COLO668 (cell line): ENCODE measurements around the gene AGPAT2.

Experiments used
- DNase-seq: peaks from one replicate; lab custom pipeline; 2025; ENCODE audit not compliant: unreplicated experiment; lab: John Stamatoyannopoulos, UW

AGPAT2 gene

DNA sequence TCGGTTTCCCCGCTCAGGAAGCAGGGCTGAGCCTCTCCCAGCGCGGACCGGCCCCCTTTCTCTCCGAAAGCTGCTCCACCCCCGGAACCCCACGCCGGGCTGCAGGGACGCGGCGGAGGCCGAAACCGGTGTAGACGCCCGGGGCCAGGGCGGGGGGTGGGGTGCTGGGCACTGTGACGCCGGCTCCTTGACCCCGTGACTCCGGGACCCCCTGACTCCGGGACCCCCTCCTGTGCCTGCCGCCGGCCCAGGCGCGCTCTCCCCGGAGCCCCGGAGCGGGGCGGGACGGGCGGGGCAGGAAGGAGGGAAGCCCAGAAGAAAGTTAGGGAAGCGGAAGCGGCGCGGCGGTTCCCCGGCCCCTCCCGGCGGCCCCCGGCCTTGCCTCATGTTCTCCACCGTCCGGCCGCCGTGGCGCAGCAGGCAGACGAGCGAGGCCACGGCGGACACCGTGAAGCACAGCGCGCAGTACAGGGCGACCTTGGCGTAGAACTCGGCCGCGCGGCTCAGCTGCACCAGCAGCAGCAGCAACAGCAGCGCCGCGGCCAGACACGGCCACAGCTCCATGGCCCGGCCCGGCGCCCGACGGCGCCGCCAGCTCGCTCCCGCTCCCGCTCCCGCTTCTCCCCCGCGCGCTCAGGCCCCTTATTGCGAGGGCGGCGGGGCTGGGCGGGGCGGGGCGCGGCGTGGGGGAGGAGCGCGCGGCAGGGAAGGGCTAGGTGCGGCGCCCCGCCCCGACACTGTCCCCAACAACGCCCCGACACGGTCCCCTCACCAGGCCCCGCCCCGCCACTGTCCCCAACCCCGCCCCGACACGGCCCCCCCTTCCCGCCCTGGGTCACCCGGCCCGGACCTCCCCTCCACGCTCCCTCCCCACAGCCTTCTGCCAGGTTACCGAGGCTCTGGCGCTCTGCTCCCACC lies at the start of gene AGPAT2:
AGPAT2 (minus strand) TSS at position 664 of the 918 bp plus-strand sequence; CDS start at position 564, 100 bp downstream.
- DNase-seq: peak; percentile 88

DNA sequence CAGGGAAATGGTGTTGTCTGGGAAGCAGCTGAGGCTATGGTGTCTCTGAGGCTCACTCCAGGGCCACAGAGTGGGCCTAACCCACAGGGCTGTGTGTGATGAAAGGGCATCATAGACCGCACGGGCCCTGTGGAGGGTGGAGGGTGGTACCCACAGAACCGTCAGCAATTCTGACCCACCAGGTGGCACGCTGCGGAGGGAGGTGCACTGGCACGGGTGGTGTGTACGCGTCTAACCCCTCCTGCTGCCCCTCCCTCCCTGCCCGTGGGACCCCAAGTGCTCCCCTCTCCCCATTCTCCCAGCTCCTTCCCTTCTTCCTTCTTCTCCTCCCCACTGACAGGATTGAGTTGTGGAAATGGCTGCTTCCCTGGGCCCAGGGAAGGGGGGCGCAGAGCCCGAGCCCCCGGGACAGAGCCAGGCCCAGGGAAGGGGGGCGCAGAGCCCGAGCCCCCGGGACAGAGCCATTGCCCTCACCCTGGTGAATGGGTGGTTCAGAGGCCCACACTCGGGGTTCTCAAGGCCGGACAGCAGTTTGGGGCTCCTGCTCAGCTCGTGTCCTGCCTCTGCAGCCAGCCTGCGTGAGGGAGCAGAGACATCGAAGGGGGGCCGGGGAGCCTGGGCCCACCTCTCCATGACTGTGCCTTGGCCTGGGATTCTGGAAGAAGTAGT lies 48.7 kb upstream of the AGPAT2 start:
- no peak for DNase-seq

DNA sequence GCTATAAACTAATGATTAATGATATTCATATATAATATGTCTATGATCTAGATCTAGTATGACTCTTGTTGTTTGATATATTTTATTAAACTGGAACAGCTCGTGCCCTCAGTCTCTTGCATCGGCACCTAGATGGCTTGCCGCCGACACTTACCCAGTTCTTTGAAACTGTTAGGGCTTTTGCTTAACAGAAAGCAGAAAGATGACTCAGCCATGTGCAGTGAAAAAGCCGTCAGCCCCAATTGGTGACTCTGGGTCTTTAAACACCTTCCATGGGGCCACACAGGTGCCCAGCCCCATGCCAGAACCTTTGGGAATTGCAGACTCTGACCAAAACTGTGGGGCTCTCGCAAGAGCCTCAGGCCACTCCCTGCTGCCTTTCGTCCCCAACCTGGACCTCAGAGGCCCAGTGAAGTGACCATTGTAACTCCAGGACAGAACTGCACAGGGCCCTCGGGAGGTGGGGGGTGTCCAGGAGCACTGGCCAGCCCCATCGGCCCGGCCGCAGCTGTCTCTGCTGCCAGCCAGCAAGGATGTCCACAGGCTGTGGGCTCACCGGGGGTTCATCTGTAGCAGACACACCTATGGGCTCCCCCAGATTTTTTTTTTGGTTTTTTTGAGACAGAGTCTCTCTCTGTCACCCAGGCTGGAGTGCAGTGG lies 47.7 kb upstream of the AGPAT2 start:
- no peak for DNase-seq

DNA sequence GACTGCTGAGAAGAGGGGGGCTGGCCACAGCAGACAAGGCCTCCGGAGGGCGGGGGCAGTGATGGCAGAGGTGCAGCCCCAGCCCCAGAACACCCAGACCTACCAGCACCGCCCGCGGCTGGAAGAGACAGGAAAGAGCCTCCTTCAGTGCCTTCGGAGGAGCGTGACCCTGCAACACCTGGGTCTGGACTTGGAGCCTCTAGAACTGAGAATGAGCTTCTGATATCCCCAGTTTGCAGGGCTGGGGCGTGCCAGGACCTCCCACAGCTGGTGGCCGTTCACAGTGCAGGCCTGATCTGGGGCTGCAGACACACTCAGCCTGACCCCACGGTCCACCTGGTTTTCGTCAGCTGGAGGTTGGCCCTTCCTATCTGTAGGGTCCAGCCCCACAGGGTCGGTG lies 46.4 kb upstream of the AGPAT2 start:
- DNase-seq: no peak

DNA sequence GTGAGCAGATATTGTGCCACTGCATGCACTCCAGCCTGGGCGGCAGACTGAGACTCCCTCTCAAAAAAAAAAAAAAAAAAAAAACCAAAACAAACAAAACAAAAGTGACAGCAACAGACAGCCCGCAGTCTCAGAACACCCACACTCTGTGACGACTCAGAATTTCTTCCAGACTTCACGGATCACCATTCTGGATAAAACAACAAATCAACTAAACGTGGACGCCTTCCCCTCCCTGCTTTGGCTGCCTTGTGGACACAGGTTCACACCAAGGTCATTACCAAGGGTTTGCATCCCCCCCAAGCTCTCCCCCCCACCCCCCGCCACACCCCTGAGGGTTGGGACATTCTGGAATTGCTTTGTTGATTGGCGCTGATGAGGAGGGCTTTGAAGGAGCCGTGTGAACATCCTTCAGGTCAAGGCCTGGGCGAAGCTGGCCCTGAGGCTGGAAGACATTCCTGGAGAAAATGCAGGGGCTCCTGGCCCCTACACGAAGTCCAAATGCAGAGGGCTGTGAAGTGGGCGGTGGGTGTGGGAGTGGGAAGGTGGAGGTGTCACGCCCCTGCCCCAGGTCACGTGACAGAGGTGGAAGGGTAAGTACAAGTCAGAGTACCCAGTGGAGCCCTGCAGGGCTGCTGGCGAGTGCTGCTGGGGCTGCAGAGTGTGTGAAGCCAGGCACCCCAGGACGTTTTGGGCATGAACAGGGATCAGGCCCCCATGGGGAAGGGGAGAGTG lies 45.4 kb upstream of the AGPAT2 start:
- DNase-seq: no peak

DNA sequence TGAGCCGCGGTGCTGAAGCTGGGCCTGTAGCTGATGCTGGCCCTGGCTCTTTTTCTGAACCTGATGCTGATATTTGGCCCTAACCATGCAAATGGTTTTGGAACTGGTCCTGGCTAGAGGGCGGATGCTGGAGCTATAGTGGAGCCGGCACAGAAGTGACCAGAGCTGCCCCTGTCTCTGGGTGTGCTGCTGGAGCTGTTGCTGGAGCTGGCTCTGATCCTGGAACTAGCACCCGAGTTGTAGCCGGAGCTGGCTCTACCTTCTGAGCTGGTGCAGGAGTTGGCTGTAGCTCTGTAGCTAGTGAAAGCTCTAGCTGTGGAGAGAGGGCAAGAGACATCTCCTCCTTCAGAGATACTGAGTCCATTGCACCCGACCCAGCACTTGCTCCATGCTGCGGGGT lies 42.7 kb upstream of the AGPAT2 start:
- no peak for DNase-seq

DNA sequence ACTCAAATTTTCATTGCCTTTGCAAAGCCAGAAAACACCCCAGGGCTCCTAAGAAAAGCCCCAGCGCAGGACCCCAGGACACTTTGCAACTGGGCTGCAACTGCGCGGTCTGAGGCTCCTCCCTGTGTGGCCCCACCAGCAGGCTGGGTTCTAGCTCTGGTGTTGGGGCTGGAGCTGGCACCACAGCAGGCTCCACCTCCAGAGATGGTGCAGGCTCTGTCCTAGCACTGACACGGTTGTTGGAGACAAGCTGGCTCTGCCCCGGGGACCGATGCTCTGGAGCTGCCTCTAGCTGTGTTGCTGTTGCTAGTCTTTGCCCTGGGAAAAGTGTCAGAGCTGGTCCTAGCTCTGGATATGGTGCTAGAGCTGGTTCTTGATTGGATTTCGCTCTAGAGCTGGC lies 41.9 kb upstream of the AGPAT2 start:
- no peak for DNase-seq

DNA sequence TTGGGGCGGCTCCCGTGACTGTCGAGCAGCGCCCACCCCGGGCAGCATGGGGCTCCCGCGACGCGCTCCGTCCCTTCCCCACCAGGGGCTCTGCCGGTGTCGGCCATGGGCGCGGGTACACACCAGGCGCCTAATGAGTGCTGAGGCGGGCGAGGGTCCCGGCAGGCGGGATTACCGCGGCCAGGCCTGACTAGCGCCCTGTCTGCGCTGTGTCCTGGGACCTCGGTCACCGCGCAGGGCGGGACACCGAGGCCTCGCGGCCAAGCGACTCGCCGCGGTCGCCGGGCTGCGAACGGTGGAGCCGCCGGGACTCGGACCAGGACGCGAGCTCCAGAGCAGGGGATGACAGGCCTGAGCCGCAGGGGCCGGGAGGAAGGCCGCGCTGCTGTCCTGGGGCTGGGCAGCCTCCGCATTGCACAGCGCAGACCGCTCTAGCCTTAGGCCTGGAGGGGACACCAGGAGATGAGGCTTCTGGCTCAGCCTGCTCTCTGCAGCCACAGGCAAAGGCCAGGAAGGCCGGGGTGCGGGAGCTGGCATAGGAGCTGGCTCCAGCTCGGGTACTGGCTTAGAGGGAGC lies 41.4 kb upstream of the AGPAT2 start:
- peak; percentile 53 for DNase-seq

DNA sequence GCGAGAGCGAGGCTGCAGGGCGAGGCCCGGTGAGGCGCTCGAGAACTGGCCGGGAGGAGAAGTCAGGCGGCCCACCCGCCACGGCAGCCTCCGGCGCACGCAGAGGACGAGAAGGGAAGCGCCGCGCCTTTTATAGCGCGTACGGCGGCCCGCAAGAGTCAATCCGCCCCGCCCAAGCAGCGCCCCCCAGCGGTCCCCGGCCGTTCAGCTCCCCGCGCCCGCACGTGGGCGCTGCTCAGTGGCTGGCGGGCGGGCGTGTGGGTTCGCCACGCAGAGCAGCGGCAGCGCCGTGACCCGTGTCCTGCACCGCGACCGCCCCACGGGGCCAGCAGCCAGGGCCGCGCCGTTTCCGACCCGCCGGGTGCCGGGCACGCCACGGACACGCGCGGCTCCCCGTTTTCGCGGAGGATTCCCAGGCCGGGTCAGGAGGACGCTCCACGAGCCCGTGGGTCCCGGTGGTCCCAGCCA lies 40.9 kb upstream of the AGPAT2 start:
- DNase-seq: peak; percentile 94

DNA sequence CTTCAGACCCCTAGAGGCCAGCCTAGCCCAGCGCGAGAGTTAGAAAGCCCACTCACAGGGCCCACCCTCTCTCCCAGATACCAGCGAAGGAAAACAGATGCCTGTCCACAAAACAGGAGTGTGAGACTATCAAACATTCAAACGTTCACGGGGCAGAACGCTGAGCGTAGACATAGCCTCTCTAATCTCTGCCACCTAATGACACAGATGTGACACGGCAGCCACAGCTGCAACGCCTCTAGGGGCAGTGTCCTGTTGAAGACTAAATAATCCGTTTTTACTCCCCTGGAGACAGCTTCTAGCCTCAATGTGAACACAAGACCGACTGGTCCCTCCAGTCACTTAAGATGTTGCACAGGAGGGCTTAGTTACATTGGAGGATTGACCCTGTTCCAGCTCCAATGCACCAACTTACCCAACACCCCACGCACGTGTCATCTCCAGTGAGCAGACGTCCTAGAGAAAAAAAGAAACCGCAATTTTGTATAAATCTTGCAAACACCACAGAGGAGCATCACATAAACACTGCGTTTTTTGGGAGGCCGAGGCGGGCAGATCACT lies 39.5 kb upstream of the AGPAT2 start:
- DNase-seq: peak; percentile 54

DNA sequence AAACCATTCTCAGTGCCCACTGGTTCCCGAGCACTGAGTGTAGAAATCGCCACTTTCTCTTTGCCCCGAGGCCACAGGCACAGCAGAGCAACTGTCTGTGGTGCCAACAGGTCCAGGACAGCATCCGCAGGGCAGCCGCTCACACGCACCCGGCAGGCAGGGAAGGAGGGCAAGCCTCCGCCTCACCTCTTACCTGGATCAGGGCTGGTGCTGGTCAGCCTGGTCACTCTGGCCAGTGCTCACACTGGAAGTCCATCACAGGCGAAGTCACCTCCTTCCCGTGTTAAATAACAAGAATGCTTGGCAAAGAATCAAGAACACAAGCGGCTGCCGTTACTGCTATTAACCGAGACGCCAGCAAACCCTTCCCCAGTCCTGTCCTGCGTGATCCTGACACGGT lies 38.9 kb upstream of the AGPAT2 start:
- no peak for DNase-seq

DNA sequence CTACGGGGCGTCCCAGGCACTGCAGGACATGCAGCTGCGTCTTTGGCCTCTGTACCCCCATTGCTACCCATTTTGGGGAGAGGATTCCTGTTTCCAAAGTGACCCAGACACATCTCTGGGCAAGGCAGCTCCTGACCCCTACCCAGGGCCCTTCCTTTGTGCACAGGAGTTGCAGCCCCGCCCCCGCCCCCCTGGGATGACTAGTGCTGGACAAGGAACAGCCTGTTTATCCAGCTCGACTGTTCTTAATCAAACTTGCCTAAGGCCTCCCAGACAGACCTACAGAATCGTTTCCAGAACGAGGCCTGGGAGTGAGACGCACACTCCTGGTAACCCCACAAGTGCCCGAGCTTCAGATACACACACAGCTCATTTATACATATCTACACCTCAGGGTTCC lies 38.4 kb upstream of the AGPAT2 start:
- no peak for DNase-seq

DNA sequence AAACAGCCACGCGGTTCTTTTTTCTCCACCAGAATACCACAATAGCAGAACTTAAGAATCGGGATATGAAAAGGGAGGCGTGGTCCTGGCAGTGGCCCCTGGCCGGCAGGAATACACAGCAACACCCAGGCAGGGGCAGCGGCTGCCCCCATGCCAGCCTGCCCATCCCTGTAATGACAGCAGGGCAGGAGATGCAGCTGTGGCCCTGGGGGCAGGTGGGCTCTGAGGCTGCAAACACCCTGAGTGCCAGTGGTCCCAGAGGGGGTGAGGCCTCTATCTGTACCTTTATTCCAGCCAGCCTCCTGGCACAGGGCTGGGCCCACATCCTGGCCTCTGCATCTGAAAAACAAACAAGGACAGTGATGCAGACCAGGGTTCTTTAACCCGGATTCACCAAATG lies 37.5 kb upstream of the AGPAT2 start:
- no peak for DNase-seq

DNA sequence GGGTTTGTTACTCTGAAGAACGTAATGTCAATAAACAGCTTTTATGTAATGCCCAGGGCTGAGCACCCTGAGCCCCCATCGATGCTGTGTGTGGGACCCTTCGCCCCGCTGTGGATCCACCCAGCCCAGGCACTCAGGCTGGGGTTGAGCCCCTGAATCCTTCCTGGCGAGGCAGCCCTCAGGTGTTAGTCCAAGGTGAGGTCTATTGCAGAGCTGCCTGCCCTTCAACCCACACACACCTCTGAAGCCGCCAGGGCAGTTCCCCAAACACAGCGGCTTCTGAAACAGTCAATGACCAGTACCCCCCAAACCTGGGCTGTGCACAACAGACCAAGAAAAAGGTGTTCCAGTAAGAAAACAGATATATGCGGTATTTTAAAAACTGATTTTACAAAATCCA lies 36.7 kb upstream of the AGPAT2 start:
- DNase-seq: no peak

DNA sequence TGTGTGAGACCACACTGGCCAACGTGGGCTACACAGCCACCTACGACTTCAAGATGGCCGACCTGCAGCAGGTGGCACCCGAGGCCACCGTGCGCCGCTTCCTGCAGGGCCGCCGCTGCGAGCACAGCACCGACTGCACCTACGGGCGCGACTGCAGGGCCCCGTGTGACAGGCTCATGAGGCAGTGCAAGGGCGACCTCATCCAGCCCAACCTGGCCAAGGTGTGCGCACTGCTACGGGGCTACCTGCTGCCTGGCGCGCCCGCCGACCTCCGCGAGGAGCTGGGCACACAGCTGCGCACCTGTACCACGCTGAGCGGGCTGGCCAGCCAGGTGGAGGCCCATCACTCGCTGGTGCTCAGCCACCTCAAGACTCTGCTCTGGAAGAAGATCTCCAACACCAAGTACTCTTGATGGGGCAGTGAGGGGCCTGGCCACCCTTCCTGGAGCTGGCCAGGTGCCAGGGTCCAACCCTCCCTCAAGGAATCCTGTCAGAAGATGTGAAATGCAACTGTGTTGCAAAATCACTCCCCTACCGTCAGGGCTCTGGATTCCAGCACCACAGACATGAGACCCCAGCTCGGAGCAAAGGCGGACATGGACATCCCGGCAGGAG lies 36.2 kb upstream of the AGPAT2 start:
- DNase-seq: no peak

DNA sequence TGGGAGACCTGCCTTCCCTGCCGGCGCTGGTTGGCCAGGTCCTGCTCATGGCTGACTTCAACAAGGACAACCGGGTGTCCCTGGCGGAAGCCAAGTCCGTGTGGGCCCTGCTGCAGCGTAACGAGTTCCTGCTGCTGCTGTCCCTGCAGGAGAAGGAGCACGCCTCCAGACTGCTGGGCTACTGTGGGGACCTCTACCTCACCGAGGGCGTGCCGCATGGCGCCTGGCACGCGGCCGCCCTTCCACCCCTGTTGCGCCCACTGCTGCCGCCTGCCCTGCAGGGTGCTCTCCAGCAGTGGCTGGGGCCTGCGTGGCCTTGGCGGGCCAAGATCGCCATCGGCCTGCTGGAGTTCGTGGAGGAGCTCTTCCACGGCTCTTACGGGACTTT lies 35.7 kb upstream of the AGPAT2 start:
- peak; percentile 39 for DNase-seq

DNA sequence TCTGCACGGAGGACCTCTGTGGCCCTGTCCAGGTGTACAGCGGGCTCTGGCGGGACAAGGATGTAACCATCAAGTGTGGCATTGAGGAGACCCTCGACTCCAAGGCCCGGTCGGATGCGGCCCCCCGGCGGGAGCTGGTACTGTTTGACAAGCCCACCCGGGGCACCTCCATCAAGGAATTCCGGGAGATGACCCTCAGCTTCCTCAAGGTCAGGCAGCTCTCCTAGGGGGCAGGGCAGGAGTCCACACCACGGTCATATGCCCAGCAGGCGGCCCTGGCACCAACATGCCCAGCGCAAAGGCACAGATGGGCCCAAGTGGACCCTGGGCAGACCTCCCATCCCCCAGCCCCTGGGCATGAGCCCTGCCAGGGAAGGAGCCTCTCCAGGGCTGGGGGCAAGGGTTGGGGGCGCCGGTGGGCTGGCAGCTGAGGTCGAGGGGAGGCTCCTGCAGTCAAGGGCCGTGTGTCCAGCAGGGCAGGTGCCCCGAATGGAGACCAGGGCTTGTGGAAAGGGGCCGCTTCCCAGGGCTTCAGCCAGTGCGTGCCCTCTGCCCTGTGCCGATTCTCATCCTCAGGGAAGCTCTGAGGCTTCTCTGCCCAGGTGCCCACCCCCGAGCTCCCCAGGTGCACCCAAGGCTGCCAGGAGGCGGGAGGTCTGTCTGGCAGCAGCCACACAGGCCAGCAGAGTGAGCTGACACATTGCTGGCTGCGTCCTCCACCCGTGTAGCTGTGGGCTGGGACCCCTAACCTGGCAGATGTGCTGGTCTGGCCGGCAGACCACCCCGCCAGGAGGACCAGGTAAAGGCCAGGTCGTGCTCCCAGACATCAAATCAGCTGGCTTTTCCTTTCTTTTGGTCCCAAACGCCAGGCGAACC lies 35.1 kb upstream of the AGPAT2 start:
- DNase-seq: no peak

DNA sequence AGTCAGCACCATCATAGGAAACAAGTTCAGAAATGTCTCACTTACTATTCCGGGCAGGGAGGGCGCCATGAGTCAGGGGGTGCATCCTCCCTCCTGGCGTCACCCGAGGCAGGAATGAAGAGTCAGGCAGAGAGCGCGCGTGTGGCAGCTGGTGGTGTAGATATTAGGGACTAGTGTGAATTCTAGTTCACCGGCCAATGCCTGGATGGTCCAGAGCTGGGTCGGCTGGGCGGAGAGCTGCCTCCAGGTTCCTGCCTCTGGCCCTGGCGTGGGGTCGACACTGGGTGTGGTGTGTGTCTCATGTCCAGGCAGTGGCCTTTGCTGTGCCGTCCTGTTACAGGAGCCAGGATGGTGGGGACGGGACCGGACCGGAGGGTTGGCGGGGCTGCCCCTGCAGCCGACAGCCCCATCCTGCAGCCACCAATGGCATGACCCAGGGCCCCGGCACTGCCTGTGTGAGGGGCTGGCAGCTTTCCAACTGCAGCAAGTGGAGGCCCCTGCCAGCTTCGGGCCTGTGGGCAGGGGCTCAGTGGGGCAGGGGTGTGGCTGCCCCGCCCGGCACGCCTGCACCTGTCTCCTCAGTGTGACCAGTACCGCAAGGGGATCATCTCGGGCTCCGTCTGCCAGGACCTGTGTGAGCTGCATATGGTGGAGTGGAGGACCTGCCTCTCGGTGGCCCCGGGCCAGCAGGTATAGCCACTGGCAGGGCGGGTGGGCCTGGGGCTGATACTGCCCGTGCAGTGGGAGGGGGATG lies 34.3 kb upstream of the AGPAT2 start:
- peak; percentile 78 for DNase-seq
